T47D (cell line): ENCODE data around the gene HCN2.
"Not testable (repeated sequence)": the region's sequence is repeated elsewhere in the genome, so short reads cannot be mapped to it uniquely, and the experiment has no call there.

Experiments used
- DNase-seq, 2 experiments: peaks; one replicate each; pipeline versions ENCODE4 v3.0.0 to v3.0.0-alpha.2; 2011 to 2012; ENCODE audit warnings: low read depth in 1 of 2, low spot score in 1 of 2
- JUND ChIP-seq: IDR thresholded peaks from 2 replicates; pipeline ENCODE4 v1.6.1; 2012; ENCODE audit warnings: low read depth
- in situ Hi-C: cut with HindIII; loops from 2 replicates; pipeline ENCODE4 v1.10.0; 2016; ENCODE audit warnings: low sequenced_read_pairs, low pct_unique_long_range_greater_than_20kb

HCN2 gene

DNA sequence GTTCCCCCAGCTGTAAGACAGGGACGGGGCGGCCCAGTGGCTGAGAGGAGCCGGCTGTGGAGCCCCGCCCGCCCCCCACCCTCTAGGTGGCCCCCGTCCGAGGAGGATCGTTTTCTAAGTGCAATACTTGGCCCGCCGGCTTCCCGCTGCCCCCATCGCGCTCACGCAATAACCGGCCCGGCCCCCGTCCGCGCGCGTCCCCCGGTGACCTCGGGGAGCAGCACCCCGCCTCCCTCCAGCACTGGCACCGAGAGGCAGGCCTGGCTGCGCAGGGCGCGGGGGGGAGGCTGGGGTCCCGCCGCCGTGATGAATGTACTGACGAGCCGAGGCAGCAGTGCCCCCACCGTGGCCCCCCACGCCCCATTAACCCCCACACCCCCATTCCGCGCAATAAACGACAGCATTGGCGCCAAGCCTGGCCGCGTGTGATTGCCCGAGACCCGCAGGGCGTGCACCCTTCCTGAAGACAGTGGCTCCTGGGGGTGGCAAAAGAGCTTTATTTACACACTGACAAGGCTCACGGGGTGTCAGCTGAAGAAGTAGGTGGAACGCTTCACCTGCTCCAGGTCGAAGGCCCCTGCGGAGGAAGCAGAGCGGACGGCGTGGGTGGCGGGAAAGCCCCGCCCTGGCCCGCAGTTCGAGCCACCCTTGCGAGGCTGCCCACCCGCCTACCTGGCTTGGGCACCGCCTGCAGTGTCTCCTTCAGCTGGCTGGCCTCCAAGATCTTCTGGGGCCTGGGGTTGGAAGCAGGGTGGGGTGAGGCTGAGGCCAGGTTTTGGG is 27.3 kb downstream of the HCN2 start:
- TF ChIP-seq JUND, result no peak
- in situ Hi-C loops, result no loop called here

GRCh38 chr19:617551-618246 is 28.0 kb downstream of the HCN2 start:
- no peak for TF ChIP-seq JUND
- DNase-seq, result no peak
- in situ Hi-C loops, result no loop called here

More for the DNA sequence above, 27.3 kb downstream of the HCN2 start:
- no peak for DNase-seq

DNA sequence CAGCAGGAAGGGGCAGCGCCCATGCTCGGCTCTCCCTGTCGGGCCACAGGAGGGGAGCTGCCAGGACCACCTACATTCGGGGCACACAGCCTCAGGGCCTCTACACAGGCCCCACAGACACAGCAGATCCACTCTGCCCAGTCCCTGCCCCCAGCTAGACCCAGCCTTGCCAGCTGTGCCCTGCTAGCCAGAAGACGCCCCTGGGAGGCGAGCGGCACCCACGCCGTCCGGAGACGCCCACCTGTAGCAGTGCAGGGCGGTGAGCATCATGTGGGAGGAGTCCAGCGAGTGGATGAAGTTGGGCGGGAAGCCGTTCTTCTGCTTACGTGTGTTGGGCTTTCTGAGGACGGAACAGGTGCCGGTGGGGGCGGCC is 28.6 kb downstream of the HCN2 start:
- DNase-seq, result no peak
- no peak for TF ChIP-seq JUND
- in situ Hi-C loops, result no loop called here

GRCh38 chr19:618674-619285 is 29.1 kb downstream of the HCN2 start:
- DNase-seq, result no peak
- no peak for TF ChIP-seq JUND
- in situ Hi-C loops, result no loop called here

DNA sequence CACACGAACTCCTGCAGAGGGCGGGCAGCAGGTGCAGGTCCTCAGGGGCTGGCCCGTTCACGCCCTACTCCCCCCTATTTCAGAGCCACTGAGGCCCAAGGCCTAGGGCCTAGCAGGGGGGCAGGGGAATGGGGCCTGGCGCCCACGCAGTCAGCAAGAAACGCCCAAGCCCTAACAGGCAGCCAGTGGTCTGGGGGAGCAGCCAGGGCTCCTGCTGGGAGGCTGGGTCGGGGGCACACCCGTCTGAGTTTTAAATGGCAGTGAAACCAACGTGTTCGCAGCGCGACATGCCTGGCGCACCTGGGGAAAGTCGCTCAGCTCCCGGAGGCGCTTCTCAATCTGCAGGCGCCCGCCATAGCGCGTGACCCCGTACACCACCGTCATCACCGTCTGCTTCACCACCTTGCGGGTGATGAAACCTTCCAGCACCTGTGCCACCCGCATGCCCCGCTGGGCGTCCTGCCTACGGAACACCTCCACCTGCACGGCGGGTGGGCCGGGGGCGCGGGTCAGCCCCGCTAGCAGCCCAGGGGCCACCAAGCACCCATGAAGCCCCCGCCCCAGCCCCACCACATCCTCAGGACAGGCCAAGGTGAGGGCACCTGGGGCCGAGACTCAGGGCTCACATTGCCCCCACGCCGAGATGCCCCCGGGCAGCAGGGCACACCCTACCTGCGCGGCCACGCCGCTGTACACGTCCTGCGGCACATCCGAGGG is 29.8 kb downstream of the HCN2 start:
- no peak for DNase-seq
- in situ Hi-C loops, result no loop called here
- no peak for TF ChIP-seq JUND

GRCh38 chr19:620166-620862 is 30.6 kb downstream of the HCN2 start:
- in situ Hi-C loops, result no loop called here
- DNase-seq, result no peak
- TF ChIP-seq JUND, result no peak

DNA sequence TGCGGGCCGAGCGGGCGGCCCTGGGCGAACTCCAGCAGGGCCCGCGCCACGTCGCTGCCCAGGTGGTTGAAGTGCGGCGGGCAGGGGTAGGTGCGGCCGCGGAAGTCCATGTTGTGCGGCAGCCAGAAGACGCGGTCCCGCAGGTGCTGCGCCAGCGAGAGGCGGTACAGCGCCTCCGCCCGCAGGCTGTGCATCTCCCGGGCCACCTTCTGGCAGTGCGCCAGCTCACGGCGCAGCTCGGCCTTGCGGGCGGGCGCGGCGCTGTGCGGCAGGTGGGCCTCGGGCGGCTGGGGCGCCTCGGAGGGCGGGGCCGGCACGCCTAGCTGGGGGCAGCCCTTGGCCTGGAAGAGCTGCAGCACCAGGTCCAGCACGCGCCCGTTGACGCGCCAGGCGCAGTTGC is 31.5 kb downstream of the HCN2 start:
- in situ Hi-C loops, DNase-seq: not testable (repeated sequence)

GRCh38 chr19:621819-622218 is 32.1 kb downstream of the HCN2 start:
- in situ Hi-C loops, result no loop called here
- no peak for DNase-seq
- TF ChIP-seq JUND, result no peak

GRCh38 chr19:622666-623065 is 33.0 kb downstream of the HCN2 start:
- DNase-seq, result no peak
- in situ Hi-C loops, result no loop called here
- no peak for TF ChIP-seq JUND

- TF ChIP-seq JUND, result no peak
- in situ Hi-C loops, result no loop called here
- DNase-seq, result no peak
Measured at GRCh38 chr19:623175-623916, 33.7 kb downstream of the HCN2 start.

GRCh38 chr19:623974-624373 is 34.3 kb downstream of the HCN2 start:
- in situ Hi-C loops, result no loop called here
- TF ChIP-seq JUND, result no peak

GRCh38 chr19:624433-625109 is 34.9 kb downstream of the HCN2 start:
- in situ Hi-C loops, result no loop called here
- no peak for TF ChIP-seq JUND
- DNase-seq, result no peak

More at GRCh38 chr19:623974-624373, 34.3 kb downstream of the HCN2 start:
- no peak for DNase-seq
